AG10803 (cell line): ENCODE results near the gene KCTD16.

Experiments
- DNase-seq: peaks from one replicate; pipeline ENCODE4 v3.0.0; 2010; ENCODE audit warnings: low read depth
- H3K4me3 ChIP-seq: 2 replicates; pipeline ENCODE4 v1.5.1; 2011; ENCODE audit warnings: mild to moderate bottlenecking, low read length, control low read depth
- CTCF ChIP-seq: conservative IDR thresholded peaks from 2 replicates; pipeline ENCODE4 v1.5.1; 2011; ENCODE audit warnings: mild to moderate bottlenecking, low read length, control low read depth, inconsistent platforms

The KCTD16 gene

GRCh38 chr5:144260121-144260520 lies 89.4 kb downstream of the KCTD16 start:
- DNase-seq, result no peak
- no peak overlapping the region for H3K4me3 ChIP-seq
- no peak for TF ChIP-seq CTCF

GRCh38 chr5:144265643-144266247 lies 95.1 kb downstream of the KCTD16 start:
- no peak overlapping the region for H3K4me3 ChIP-seq
- DNase-seq, result no peak
- TF ChIP-seq CTCF, result no peak

GRCh38 chr5:144267961-144268513 lies 97.4 kb downstream of the KCTD16 start:
- DNase-seq, result no peak
- no peak for TF ChIP-seq CTCF
- H3K4me3 ChIP-seq, result no peak overlapping the region

GRCh38 chr5:144273232-144274027 lies 102.8 kb downstream of the KCTD16 start:
- DNase-seq, result no peak
- TF ChIP-seq CTCF, result no peak
- no peak overlapping the region for H3K4me3 ChIP-seq

GRCh38 chr5:144275329-144275728 lies 104.7 kb downstream of the KCTD16 start:
- no peak for TF ChIP-seq CTCF
- DNase-seq, result no peak
- H3K4me3 ChIP-seq, result no peak overlapping the region

- DNase-seq, result peak; percentile 37
- TF ChIP-seq CTCF, result no peak
- H3K4me3 ChIP-seq, result no peak overlapping the region
These were observed 105.6 kb downstream of the KCTD16 start for GRCh38 chr5:144276034-144276822.
